ENCODE data around the gene PCSK9.

- TF ChIP-seq EP300 (IDR thresholded peaks at IDR 0.05): no peak
- TF ChIP-seq, protein P1, sequence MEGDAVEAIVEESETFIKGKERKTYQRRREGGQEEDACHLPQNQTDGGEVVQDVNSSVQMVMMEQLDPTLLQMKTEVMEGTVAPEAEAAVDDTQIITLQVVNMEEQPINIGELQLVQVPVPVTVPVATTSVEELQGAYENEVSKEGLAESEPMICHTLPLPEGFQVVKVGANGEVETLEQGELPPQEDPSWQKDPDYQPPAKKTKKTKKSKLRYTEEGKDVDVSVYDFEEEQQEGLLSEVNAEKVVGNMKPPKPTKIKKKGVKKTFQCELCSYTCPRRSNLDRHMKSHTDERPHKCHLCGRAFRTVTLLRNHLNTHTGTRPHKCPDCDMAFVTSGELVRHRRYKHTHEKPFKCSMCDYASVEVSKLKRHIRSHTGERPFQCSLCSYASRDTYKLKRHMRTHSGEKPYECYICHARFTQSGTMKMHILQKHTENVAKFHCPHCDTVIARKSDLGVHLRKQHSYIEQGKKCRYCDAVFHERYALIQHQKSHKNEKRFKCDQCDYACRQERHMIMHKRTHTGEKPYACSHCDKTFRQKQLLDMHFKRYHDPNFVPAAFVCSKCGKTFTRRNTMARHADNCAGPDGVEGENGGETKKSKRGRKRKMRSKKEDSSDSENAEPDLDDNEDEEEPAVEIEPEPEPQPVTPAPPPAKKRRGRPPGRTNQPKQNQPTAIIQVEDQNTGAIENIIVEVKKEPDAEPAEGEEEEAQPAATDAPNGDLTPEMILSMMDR (IDR thresholded peaks at IDR 0.05): no peak
- TF ChIP-seq POLR2AphosphoS5 (IDR thresholded peaks at IDR 0.05): no peak
- TF ChIP-seq POLR2A (IDR thresholded peaks at IDR 0.05): no peak
These were observed 3.4 kb upstream of the PCSK9 start for GRCh38 chr1:55035904-55036303.
